ENCODE measurements around the gene EFHC2.

DNA sequence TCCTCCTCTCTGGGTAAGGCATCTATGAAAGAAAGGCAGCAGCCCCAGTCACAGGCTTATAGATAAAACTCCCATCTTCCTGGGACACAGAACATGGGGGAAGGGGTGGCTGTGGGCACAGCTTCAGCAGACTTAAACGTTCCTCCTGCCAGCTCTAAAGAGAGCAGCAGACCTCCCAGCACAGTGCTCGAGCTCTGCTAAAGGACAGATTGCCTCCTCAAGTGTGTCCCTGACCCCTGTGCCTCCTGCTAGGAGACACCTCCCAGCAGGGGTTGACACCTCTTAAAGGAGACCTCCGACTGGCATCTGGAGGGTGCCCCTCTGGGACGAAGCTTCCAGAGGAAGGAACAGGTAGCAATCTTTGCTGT is 89.9 kb downstream of the EFHC2 start:
- TF ChIP-seq, protein P1, sequence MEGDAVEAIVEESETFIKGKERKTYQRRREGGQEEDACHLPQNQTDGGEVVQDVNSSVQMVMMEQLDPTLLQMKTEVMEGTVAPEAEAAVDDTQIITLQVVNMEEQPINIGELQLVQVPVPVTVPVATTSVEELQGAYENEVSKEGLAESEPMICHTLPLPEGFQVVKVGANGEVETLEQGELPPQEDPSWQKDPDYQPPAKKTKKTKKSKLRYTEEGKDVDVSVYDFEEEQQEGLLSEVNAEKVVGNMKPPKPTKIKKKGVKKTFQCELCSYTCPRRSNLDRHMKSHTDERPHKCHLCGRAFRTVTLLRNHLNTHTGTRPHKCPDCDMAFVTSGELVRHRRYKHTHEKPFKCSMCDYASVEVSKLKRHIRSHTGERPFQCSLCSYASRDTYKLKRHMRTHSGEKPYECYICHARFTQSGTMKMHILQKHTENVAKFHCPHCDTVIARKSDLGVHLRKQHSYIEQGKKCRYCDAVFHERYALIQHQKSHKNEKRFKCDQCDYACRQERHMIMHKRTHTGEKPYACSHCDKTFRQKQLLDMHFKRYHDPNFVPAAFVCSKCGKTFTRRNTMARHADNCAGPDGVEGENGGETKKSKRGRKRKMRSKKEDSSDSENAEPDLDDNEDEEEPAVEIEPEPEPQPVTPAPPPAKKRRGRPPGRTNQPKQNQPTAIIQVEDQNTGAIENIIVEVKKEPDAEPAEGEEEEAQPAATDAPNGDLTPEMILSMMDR (IDR thresholded peaks at IDR 0.05) = no peak
- TF ChIP-seq POLR2A (IDR thresholded peaks at IDR 0.05) = no peak

Data from lower leg skin (tissue), 3 donors.